GM19240 (cell line): ENCODE results near the gene DEDD.

Experiments
- DNase-seq: peaks from one replicate; pipeline ENCODE4 v3.0.0; 2011; ENCODE audit warnings: low spot score; ENCODE audit not compliant: insufficient read length

DEDD gene

DNA sequence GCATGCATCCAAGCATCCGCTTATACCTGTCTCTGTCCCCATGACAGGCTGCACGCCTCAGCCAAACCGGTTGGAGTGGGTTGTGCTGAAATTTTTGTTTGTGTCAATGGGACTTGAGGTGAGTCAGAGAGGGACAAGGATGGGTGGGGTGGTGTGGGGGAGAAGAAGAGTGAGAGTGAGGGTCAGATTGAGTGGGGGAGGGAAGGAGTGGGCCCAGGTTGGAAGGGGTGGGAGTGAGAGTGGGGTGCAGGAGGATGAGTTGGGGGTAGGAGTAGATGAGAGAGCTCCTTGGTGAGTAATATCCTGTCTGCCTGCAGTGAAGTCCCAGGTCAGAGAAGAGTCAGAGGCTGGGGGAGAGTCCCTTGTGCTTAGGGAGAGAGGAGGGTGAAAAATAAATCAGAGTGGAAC, 39.8 kb downstream of the DEDD start:
- DNase-seq = no peak

DNA sequence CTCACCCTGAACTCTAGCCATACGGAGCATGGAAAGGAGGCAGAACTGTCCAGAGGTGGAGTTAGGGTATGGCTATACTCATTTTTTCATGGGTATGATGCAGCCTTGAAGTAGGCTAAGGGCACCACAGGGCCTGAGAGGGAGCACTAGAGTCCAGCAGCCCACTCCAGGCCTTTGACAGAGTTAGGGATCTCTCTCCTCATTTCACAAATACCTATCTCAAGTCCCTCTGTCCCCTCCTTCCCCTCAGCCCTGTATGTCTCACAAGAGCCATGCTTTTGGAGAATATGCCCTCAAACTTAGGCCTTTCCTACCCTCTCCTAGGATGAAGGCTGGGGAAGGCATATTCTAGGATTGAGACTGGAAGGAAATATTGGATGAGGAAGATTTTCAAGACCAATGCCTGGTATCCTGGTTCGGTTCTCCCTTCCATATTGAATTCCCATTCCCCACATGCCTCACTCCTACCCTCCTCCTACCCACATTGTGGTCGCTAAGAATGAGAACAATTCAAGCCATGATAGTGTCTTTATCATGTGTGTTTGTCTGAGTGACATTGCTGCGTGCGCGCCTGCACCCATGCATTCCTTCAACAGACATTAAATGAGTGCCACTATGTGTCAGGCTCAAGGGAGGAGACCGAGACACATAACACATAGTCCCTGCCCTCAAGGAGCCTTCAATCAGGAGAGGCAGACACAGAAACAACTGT, 40.5 kb downstream of the DEDD start:
- DNase-seq = no peak

DNA sequence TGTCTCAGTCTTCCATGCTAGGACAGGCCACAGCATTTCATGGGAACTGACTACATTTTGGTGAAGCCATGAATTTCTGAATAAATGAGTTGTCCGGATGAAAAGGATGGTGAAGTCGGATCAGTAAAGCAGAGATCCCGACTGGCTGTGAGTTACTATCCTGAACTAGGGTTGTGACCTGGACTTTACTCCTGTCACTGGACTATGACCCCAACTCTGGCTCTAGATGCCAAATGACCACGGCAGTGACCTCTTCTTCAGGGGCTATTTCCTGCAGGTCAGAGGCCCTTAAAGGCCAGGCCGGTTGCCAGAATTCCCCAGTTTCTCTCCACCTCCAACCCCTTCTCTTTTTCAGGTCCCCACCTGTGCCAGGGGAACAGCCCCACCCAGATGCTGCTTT, 41.4 kb downstream of the DEDD start:
- no peak for DNase-seq

DNA sequence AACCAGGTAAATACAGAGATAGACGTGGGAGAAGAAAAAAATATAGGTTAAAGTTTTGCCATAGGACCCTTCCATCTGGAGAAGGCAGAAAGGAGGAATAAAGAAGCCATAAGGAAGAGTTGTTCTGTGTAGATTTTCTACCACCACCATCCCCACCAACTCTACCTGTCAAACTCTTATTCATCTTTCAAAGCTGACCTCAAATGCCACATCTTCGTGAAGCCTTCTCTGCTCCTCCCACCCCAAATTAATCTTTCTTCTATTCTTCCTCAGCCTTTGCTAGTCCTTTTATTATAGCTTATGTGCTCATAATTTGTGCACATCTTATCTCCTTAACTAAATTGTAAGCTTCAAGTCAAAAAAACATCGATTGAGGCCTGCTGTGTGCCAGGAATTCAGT, 41.9 kb downstream of the DEDD start:
- DNase-seq = no peak

DNA sequence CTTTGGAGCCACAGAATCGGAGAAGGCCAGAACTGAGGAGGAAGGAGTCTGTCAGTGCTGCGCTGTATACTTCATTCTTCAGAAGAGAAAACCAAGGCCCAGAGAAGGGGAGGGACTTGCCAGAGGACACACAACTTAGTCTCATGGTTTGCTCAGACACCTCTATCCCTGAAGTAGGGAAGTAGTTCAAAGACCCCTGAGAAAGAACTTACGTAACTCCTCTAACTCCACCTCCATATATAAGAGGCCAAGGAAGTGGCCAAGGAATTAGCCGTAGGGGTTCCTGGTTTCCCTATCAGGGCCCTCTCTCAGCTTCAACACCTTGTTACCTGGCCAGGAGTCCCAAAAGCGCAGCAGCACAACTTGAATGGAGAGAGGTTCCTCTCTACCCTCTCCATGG, 42.5 kb downstream of the DEDD start:
- no peak for DNase-seq

DNA sequence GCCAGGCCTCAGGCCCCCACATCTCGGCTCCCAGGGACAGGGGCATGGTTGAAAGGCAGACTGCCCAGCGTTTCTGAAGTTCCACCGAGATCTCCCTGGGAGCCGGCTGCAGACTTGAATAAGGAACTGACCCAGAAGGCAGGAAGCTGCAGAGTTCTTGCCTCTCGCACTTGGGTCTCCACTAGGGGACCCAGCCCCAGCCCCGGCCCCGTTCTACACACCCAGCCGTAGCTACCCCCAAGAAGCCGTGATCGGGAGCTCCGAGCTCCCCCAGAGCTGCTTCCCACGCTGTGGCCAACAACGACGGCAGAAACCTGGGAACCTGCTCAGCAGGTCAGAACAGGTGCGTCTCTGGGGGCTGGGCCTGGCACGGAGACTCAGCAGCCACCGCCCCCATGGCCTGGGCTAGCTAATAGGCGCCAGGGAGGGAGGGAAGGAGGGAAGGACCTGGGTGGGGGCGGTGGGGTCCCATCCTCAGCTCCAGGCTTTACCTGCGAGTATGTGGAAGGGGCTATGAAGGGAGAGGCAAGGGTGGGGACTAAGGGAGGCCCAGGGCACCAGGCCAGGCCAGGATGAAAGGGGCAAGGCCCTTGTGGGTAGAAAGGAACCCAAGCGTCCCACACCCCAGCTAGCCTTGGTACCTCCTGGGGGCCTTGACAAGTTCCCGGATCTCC, 43.1 kb downstream of the DEDD start, which contains the start of gene NECTIN4:
TSS of gene NECTIN4 (minus strand) at position 308 of the 674 bp plus-strand sequence. CDS start at position 46, 262 bp downstream.
- no peak for DNase-seq

DNA sequence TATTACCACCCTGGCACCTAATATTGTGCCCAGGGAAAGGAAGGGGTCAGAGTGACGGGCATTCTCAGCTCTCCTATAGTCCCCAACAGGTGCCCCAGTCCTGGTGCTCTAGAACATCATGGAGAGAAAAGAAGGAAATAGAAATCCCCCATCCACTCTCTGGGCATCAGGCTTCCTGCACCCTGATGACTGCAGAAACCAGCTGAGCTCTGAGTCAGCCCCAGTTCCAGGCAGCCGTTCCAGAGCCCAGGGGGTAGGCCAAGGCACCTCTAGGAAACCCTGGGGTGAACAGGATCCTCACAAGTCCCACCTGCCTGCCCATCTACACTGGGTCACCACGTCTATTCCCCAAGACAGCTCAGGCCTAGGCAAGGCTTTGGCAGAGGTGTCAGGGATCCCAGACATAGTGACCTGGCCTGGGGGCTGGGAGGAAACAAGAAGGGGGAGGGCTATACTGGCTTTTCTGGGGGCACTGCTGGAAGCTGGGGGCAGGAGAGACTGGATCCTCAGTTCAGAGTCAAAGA, 43.8 kb downstream of the DEDD start:
- DNase-seq = no peak

DNA sequence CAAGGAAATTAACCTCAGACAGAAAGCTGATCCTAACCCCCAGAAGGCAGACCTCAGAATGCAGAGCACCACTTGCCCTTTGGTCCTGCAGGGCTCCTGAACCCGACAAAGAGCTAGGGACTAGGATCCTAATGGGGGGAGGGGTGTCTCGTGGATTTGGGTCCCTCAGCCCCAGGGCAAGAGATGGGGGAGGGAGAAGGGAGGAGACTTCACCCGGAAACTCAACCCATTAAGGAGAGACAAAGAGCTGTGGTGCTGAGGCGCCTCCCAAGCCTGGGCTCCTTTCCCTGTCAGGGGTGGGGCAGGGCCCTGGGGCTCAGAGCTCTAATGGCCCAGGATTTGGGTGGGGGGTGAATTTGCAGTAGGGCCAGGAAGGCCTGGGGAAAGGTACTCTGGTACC, 46.0 kb downstream of the DEDD start:
- no peak for DNase-seq

DNA sequence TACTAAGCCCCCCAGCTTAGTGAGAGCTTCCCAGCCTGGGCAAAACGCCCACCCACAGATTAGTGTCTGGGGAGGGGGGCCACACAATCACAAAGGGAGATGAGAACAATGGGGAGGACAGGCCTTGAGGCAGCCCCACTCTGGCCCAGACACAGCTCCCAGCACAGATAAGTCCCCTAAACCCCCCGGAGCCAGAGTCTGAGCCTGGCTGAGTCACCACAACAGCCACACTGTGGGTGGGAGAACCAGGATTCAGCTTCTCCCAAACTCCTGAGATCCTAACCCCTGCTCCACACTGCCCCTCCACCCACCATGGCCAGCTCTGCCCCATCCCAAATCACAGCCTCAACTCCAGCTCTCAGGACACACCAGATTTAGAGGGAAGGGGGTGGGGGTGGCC, 47.3 kb downstream of the DEDD start:
- no peak for DNase-seq

DNA sequence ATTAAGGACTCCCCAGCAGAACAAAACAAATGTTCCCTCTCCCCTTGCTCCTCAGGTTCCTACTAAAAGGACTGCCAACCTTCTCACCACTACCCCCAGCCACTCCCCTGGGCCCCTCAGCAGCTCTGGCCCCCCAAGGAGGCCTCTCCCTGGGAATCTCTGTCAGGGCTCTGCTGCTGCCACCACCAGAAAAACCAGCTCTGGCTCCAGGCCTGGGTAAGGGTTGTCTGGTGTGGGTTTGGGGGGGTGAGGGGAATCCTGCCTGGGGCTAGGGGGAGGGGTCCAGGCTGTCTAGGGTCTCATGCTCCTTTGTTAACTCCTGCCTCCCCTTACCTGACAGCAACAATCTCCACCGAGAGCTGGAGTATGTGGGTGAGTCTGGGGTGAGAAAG, 47.9 kb downstream of the DEDD start:
- no peak for DNase-seq

DNA sequence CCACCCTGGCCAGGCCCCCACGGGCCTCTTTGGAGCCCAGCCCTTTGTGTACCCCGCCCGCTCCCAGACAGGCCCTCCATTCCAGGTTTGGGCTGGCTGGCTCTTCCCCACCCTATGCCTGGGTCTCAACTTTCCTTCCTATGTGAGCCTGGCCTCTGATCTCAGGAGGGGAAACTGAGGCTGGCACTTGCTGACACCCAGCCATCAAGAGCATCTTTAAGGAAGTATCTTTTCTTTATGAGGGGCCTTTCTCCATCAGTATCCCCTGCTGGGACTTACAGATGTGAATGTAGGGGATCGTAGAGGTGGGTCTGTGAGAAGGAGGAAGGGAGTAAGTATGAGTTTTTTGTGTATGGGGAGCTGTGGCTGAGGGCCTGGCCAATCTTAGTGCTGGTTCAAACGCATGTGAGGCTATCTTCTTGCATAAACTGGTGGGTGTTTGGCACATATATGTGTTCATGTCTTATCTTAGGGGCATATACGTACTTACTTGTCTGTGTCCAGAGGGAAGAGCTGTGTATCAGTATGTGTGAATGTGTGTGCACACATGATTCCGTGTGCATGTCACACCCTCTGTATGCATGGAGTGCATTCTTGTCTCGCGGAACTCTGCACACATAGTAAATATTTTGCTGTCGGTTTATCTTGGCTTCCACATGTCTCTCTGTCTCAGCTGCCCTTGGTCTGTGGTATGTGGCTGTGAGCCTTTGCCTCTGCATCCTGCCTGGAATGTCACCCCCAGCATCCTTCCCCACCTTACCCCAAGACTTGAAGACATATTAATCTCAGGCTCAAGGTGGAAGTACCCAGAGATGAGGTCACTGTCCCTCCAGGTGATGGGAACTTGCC, 48.5 kb downstream of the DEDD start:
- DNase-seq = no peak

DNA sequence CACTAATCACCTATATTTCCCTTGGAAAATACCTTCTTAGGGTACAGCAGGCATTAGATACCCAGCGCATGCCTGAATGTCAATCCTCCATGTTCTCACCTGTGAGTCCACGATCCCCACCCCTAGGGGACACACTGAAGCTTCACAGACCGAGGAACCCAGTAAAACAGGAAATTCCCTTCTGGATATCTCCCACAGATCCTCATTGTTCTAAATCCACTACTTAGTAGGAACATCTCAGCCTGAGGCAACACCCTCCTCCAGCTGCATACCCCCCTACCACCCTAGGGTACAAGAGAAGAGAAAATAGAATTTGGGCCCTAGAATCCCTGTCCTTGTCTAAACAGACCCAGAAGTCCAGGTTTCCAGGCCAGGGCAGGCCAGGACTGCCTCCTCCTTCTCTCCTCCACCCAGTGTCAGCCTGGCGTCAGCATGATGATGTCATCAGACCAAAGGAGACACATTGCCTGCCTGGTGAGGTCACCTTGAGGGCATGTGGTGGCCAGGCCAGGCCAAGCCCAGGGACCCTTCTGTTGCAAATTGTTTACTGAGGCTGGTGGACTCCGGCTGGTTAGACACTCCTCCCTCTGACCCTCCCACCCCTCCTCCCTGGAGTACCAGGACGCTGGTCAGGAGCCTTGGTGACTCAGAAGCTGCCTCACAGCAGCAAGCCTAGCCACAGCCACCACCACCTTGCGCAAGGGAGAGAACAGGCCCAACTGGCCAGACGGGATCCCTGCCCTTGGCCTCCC, 49.3 kb downstream of the DEDD start:
- no peak for DNase-seq

DNA sequence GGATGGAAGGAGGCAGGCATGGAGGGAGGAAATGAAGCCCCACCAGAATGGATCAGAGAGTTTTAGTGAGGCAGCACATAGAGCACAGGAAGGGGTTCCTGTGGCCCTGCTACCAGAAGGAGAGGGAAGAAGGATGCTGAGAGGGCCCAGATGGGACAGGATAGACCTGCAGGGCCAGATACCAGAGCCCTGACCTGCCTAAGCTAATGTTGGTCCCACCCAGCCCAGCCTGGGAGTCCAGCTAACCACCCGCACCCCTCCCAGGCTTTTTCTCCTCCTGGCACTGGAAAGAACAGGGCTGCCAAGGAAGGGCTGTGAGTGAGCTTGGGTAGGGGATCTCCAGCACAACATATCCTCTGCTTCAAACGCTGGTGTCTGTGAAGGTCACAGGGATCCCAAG, 50.0 kb downstream of the DEDD start:
- DNase-seq = no peak

DNA sequence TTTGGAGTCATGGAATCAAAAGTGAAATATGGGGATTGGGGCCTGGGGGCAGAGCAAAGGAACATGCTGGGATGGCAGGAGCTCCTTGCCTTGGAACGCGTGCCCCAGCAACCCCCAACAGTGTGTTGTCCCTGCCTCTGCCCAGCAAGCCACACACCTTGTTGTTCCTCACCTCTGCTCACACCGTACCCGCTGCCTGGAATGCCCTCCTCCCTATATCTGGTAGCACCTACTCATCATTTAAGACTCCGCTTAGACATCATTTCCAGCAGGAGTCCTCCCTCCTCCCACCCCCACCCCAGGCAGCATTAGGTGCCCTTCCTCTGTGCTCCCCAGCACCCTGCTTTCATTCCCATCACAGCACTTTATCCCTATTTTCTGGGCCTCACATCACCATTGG, 50.9 kb downstream of the DEDD start:
- no peak for DNase-seq

DNA sequence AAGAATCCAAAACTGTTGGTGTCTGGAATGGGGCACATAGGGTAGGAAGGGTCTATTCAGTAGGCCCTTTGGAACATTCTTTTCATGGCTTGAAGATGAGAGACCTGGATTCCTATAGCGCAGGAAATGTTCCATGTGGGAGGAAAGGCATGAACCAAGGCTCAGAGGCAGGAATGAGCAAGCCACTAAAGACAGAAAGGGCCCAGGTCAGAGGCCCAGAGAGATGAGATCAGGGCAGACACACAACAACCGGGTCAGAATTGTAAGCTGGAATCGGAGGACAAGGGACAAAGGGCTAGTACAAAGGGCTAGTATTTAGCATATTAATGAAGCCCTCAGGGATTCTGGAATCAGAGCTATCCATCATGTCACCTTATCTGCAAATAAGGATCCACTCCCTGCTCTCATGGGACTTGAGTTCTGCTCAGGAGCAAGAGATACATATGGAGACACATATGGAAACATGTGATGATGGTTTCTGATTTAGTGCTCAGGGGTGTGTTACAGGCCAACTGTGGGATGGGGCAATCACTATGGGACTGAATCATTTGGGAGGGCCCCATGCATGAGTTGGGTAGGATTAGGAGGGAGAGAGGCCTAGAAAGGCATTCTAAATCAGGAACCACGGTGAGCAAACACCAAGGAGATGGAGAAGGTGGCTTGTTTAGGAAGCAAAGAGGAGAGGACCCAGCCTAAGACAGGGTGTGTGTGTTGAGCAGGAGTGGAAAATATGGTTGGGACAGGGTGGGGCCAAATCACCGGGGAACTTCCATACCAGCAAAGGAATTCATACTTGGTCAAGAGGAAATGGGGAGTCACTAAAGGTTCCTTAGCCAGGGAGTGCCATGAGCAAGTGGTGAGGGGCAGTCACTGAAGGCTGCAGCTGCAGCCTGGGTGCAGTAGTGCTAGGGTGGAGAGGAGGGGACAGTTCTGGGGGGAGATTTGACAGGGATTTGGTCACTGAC, 51.7 kb downstream of the DEDD start:
- no peak for DNase-seq

DNA sequence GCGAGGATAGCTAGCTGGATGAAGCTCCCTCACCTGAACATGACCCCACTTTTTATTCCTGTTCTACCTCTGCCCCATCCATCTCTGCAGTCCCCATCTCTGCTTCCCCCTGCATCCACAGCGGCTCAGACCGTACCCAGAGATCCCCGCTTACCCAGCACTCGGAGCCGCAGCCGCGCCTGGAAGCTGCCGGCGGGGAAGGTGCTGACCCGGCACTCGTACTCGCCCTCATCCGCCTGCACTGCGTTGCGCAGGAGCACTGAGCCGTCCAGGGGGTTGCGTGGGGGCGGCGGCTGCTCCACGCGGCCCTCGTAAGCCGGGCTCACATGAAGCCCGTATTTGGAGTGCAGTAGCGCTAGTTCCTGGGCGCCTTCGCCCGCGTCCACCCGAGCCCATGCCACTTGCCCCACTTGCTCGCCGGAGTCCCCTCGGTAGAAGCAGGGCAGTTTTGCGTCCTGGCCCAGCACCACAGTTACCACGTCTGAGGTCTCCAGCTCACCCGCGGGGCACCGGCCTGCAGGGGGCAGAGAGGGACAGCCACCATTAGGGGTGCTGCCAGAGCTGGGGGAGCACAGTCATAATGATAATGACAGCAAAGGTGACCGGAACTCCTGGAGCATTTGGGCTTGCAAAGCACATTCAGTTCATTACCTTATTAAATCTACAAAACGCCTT, 52.9 kb downstream of the DEDD start:
- no peak for DNase-seq

DNA sequence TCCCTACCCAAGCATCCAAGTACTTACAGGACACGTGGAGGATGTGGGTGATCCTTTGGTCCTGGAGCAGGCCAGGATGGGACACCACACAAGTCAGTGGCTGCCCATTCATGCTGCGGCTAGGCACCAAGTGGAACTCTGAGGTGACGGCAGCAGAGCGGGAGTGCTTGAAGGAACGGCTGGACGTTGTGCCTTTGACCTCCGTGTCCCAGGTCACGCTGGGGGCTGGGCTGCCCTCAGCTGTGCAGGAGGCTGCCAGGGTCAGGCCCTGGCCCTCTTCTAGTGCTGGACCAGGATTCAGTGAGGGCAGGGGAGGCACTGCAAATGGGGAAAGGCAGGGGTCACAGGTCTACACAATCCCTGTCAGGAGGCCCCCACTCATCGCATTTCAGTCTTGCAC, 55.0 kb downstream of the DEDD start:
- no peak for DNase-seq

DNA sequence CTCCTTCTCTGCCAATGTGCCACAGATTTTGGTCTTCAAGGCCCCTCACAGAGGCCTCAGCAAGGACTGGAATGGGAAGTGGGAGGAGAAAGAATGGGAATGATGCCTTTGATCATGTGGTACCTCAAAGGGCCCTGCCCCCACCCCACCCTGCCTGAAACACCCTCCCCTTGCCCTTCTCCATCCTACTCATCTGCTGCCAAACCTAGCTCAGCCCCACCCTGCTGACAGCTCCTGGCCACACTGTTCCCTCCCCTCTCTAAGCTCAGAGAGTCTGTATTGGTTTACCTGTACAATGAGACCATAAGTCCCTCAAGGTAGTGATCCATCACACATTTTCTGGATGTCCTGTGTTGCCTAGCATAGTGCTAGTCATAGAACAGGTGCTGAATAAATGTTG, 56.1 kb downstream of the DEDD start:
- DNase-seq = no peak

DNA sequence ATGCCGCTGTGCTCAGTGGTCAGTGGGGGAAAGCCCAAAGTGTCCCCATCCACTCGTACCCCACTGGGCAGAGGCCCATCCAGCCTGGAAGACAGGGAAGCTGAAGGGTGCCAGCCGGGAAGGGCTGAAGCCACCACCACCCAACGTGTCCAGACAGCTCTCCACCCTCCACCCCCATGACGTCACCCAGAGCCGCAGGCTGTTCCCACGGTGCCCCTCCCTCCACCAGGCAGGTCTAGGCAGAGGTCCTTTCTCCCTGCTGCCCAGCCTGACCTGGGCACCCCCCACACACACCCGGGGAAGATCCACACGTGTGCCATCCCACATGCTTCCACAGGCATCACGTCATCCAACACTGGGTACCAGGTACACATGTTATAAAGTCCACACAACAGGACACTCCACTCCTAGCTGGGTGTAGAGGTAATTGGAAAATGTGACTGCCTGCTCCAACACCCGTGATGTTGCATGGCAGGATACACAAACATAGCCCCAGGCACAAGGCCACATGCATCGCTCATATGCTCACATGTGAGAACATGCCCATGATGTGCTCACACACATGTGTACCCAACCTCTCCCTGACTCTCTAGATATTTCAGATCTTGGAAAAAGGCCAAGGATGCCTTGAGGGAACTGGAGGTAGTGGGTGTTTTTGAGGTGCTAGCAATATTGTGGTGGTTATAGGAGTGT, 57.6 kb downstream of the DEDD start:
- no peak for DNase-seq
